ENCODE results near the gene NUDT15.

DNA sequence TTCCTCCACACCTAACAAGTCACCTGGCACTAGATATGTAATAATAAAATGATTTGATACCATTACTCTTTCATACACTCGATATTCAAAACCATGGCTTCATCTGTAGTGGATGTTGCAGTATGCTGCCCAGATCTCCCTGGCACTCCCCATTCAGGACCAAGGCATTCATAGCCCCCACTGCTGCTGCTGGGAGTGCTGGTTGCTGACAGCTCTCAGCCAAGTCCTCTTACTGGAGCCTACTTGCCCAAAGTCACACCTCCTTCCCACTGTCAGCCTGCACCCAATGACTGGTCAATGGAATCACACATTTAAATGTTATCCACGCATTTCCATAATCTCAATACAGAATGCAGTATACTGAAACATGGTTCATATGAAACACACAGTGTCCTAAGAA is 40.1 kb upstream of the NUDT15 start:
- no peak for TF ChIP-seq POLR2A (IDR thresholded peaks at IDR 0.05)
- TF ChIP-seq, protein P1, sequence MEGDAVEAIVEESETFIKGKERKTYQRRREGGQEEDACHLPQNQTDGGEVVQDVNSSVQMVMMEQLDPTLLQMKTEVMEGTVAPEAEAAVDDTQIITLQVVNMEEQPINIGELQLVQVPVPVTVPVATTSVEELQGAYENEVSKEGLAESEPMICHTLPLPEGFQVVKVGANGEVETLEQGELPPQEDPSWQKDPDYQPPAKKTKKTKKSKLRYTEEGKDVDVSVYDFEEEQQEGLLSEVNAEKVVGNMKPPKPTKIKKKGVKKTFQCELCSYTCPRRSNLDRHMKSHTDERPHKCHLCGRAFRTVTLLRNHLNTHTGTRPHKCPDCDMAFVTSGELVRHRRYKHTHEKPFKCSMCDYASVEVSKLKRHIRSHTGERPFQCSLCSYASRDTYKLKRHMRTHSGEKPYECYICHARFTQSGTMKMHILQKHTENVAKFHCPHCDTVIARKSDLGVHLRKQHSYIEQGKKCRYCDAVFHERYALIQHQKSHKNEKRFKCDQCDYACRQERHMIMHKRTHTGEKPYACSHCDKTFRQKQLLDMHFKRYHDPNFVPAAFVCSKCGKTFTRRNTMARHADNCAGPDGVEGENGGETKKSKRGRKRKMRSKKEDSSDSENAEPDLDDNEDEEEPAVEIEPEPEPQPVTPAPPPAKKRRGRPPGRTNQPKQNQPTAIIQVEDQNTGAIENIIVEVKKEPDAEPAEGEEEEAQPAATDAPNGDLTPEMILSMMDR (IDR thresholded peaks at IDR 0.05): no peak

Data from thyroid gland (tissue), 4 donors.